Measurements from ENCODE around the gene FIBP.

DNA sequence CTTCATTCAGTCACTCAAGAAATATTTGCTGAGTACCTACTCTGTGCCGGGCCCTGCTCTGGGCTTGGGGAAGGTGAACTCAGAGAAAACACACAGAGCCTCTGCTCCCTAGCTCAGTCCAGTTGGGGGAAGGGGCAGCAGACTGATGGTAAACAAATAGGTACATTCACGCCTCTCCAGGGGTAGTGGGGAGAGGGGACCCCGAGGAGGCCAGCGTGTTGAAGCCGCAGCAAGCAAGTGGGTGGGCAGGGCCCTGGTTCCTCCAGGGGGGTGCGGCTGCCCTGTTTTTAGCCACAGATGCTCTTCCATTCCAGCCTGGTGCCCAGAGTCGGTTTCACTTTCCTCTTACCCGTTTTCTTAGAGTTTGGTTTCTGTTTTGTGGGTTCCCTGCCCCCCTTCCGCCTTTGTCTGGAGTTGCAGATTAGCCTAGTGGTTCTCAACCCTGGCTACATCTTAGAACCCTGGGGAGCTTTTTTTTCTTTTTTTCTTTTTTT is 39.7 kb upstream of the FIBP start:
- TF ChIP-seq, protein P1, sequence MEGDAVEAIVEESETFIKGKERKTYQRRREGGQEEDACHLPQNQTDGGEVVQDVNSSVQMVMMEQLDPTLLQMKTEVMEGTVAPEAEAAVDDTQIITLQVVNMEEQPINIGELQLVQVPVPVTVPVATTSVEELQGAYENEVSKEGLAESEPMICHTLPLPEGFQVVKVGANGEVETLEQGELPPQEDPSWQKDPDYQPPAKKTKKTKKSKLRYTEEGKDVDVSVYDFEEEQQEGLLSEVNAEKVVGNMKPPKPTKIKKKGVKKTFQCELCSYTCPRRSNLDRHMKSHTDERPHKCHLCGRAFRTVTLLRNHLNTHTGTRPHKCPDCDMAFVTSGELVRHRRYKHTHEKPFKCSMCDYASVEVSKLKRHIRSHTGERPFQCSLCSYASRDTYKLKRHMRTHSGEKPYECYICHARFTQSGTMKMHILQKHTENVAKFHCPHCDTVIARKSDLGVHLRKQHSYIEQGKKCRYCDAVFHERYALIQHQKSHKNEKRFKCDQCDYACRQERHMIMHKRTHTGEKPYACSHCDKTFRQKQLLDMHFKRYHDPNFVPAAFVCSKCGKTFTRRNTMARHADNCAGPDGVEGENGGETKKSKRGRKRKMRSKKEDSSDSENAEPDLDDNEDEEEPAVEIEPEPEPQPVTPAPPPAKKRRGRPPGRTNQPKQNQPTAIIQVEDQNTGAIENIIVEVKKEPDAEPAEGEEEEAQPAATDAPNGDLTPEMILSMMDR (IDR thresholded peaks at IDR 0.05): no peak
- TF ChIP-seq POLR2A (IDR thresholded peaks at IDR 0.05) (no peak), EP300 (IDR thresholded peaks at IDR 0.05) (no peak)
